ENCODE results near the gene HLCS. TPM values are rescaled to one million over a fixed set of nuclear protein-coding genes. Genes with fewer than 3 reads are reported as not detected.

Gene HLCS
- total and polyA plus RNA-seq, 2 donors (not counting 3 experiments of a cell fraction or from before 2014, with no cell fraction given), result 6.7 to 17.2 TPM

DNA sequence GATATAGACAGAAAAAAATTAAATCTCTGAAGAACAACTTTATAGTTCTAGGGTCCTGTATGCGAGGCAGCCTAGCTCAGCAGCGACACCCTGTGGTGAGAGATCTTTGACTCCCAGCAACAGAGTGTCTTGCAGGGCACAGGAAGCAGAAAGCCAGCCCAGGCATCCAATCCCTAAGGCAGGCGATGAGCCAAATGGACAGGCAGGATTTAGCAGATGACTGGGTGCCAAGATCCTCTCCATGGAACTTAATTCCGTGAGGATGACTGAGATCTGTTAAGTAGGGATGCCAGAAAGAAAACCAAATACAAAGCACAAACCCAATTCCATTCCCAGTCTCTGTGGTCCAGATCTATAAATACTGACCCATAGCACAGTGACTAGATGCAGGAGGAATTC, 38.8 kb downstream of the HLCS start:
- no peaks in the 10 kb centered on the region for H3K9me3 ChIP-seq (replicated peaks; ENCODE audit: control insufficient read depth, insufficient read depth, low read length)
- H4K20me1 ChIP-seq (replicated peaks; ENCODE audit: control insufficient read depth, extremely low read depth, insufficient read depth, low read length), result no peaks in the 10 kb centered on the region
- FAIRE-seq (peak; percentile 93), DNase-seq (ENCODE audit: low read depth, low spot score) (peak; percentile 80)
- TF ChIP-seq JUN (IDR thresholded peaks at IDR 0.05; ENCODE audit: borderline replicate concordance, insufficient read depth, insufficient read length, low read depth) (no peak), CTCF (IDR thresholded peaks at IDR 0.05; ENCODE audit: extremely low read depth in 1 of 2, insufficient read depth in 1 of 2, low read depth in 1 of 2, low read length in 2 of 2) (peak; percentile 82 to 89)
- H3K4me3 ChIP-seq (replicated peaks in 1 of 3; ENCODE audit: insufficient read depth in 1 of 3, low read depth in 1 of 3, low read length in 3 of 3), result no peak overlapping the region
- ChIA-PET POLR2A (no interaction called here), CTCF (interaction anchor here (0.6 to 9.9 kb wide), 20 partner anchors 10 to 508 kb away, joined by 3 to 102 read pairs (median 5); no protein-coding TSS in a partner anchor)
- H3K4me2 ChIP-seq (ENCODE audit: insufficient read depth, low read length), result no peak overlapping the region
- no peak overlapping the region for H3K9ac ChIP-seq (replicated peaks; ENCODE audit: extremely low read depth, insufficient read depth, low read length)
- BruUV-seq (replicated peaks), result no TSS peak
- no peak overlapping the region for H3K27ac ChIP-seq (ENCODE audit: insufficient read depth, low read depth, low read length)
- no peaks in the 10 kb centered on the region for H3K79me2 ChIP-seq (ENCODE audit: control insufficient read depth, insufficient read depth, low read length)
- no peaks in the 10 kb centered on the region for H3K4me1 ChIP-seq (ENCODE audit: control insufficient read depth, extremely low read depth, insufficient read depth, low read length)
- no peak overlapping the region for H2AFZ ChIP-seq (ENCODE audit: low read depth, low read length)
- no peaks in the 10 kb centered on the region for H3K9me1 ChIP-seq (replicated peaks; ENCODE audit: control insufficient read depth, extremely low read depth, insufficient read depth, low read length)
- H3K27me3 ChIP-seq (ENCODE audit: control insufficient read depth in 2 of 2, insufficient read depth in 2 of 2, low read length in 2 of 2), result no peaks in the 10 kb centered on the region
- no peaks in the 10 kb centered on the region for H3K36me3 ChIP-seq (ENCODE audit: control insufficient read depth in 2 of 2, extremely low read depth in 1 of 2, insufficient read depth in 2 of 2, low read length in 2 of 2)
- intact Hi-C loops (cut with micrococcal nuclease) (loop anchor here (1.0 to 5.0 kb wide), 6 partner anchors 180 to 507 kb away; partner anchors contain the start of gene SIM2), dilution Hi-C loops (cut with MboI; ENCODE audit: extremely low pct_ligation_motif_present, low sequenced_read_pairs) (no loop called here)

DNA sequence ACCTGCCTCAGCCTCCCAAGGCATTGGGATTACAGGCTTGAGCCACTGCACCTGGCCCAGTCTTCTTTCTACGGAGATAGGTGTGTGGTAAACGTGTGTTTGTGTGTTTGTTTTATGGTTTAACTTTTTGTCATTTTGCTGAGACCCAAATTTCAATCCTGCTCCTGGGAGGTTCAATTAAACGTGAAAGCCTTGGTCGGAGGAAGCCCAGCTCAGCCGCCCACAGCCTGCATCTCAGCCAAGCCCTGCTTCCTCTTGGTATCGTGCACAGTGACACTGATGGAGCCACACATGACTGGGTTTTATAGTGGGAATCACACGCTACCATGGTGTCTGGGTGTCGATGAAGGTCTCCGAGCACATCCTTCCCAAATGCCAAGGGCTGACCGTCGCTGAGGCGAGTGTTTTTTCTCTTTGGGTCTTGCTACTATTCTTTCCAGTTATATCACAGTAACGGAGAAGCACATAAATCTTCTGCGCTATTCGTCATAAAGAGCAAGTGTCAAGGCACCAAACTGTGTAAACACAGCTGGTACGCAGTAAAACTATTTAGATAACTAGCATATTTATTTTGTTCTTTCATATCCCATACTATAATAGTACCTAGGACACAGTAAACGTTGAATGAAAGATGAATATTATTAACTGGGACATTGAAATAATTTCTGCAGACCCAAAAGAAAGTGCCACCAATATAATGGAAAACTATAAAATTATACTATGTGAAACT, 39.3 kb downstream of the HLCS start:
- no peak for DNase-seq (ENCODE audit: low read depth, low spot score)
- Histone ChIP-seq H3K4me3 (replicated peaks in 1 of 3; ENCODE audit: insufficient read depth in 1 of 3, low read depth in 1 of 3, low read length in 3 of 3) (no peak overlapping the region), H3K36me3 (ENCODE audit: control insufficient read depth in 2 of 2, extremely low read depth in 1 of 2, insufficient read depth in 2 of 2, low read length in 2 of 2) (no peaks in the 10 kb centered on the region), H3K9me3 (replicated peaks; ENCODE audit: control insufficient read depth, insufficient read depth, low read length) (no peaks in the 10 kb centered on the region), H3K4me2 (ENCODE audit: insufficient read depth, low read length) (no peak overlapping the region), H3K9me1 (replicated peaks; ENCODE audit: control insufficient read depth, extremely low read depth, insufficient read depth, low read length) (no peaks in the 10 kb centered on the region), H3K27me3 (ENCODE audit: control insufficient read depth in 2 of 2, insufficient read depth in 2 of 2, low read length in 2 of 2) (no peaks in the 10 kb centered on the region), H3K9ac (replicated peaks; ENCODE audit: extremely low read depth, insufficient read depth, low read length) (no peak overlapping the region), H3K4me1 (ENCODE audit: control insufficient read depth, extremely low read depth, insufficient read depth, low read length) (no peaks in the 10 kb centered on the region), H2AFZ (ENCODE audit: low read depth, low read length) (no peak overlapping the region), H3K79me2 (ENCODE audit: control insufficient read depth, insufficient read depth, low read length) (no peaks in the 10 kb centered on the region), H3K27ac (ENCODE audit: insufficient read depth, low read depth, low read length) (no peak overlapping the region), H4K20me1 (replicated peaks; ENCODE audit: control insufficient read depth, extremely low read depth, insufficient read depth, low read length) (no peaks in the 10 kb centered on the region)
- CTCF ChIA-PET, result interaction anchor here (0.6 to 9.9 kb wide), 22 partner anchors 9 to 507 kb away, joined by 3 to 102 read pairs (median 4); no protein-coding TSS in a partner anchor
- TF ChIP-seq JUN (IDR thresholded peaks at IDR 0.05; ENCODE audit: borderline replicate concordance, insufficient read depth, insufficient read length, low read depth) (no peak), CTCF (IDR thresholded peaks at IDR 0.05; ENCODE audit: extremely low read depth in 1 of 2, insufficient read depth in 1 of 2, low read depth in 1 of 2, low read length in 2 of 2) (no peak), GATA2 (IDR thresholded peaks at IDR 0.05; ENCODE audit: insufficient read depth, insufficient read length, low read depth, low read length) (no peak), EZH2 (IDR thresholded peaks at IDR 0.05; ENCODE audit: borderline replicate concordance, low read depth, low read length, severe bottlenecking) (no peak), FOS (IDR thresholded peaks at IDR 0.05; ENCODE audit: borderline replicate concordance, insufficient read depth, low read length) (no peak), MYC (IDR thresholded peaks at IDR 0.05; ENCODE audit: low read depth, low read length) (no peak), MAX (IDR thresholded peaks at IDR 0.05; ENCODE audit: insufficient read depth, insufficient read length) (no peak), POLR2AphosphoS5 (IDR thresholded peaks at IDR 0.05; ENCODE audit: insufficient read depth, low read depth, low read length) (no peak), POLR2A (IDR thresholded peaks at IDR 0.05; ENCODE audit: low read depth, low read length) (no peak)
- intact Hi-C loops (cut with micrococcal nuclease), result loop anchor here (1.0 to 5.0 kb wide), 6 partner anchors 180 to 507 kb away; partner anchors contain the start of gene SIM2
- BruUV-seq (replicated peaks), result no TSS peak
- dilution Hi-C loops (cut with MboI; ENCODE audit: extremely low pct_ligation_motif_present, low sequenced_read_pairs), result no loop called here
- FAIRE-seq, result no peak
- POLR2A ChIA-PET, result no interaction called here

Measured in endothelial cell of umbilical vein (primary cell).